GM21528 (cell line): ENCODE measurements around the gene PILRA.
"Not testable (repeated sequence)": the region's sequence is repeated elsewhere in the genome, so short reads cannot be mapped to it uniquely, and the experiment has no call there.

Experiments
- ATAC-seq: cut with Tn5 transposase; IDR thresholded peaks from one replicate; pipeline ENCODE4 v1.9.1; 2021; ENCODE audit warnings: mild to moderate bottlenecking, moderate library complexity; ENCODE audit not compliant: unreplicated experiment, low FRiP score

Gene PILRA

DNA sequence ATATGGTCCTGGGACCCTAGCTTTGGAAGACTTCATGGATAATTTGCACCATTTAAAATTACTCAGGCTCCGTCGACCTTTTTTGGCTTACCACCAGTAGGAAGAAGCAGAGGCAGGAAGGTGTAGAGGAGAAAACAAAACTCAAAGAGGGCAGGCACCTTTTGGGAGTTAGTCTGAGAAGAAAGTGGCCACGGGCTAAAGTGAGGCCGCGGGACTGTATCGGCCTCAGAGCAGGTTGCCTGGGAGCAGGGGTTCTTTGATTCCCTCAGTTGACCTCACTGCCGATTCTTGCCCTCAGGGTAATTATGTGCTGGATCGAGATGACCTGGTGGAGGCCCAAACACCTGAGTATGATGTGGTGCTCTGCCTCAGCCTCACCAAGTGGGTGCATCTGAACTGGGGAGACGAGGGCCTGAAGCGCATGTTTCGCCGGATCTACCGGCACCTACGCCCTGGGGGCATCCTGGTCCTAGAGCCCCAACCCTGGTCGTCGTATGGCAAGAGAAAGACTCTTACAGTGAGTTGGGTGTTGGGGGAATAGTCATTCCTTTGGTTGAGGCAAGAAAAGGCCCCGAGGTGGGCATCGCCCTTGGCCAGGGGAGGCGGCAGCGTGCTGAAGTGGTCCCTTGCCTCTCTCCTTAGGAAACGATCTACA, 59.5 kb downstream of the PILRA start:
- ATAC-seq, result no peak

DNA sequence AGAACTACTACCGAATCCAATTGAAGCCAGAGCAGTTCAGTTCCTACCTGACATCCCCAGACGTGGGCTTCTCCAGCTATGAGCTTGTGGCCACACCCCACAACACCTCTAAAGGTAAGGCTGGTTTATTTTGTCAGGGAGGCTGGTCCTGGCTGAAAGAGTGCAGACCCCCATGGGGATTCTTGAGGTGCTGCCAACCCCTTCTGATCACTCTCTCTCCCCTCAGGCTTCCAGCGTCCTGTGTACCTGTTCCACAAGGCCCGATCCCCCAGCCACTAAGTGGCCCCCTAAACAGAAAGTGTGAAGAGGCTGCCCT, 59.9 kb downstream of the PILRA start:
- no peak for ATAC-seq

DNA sequence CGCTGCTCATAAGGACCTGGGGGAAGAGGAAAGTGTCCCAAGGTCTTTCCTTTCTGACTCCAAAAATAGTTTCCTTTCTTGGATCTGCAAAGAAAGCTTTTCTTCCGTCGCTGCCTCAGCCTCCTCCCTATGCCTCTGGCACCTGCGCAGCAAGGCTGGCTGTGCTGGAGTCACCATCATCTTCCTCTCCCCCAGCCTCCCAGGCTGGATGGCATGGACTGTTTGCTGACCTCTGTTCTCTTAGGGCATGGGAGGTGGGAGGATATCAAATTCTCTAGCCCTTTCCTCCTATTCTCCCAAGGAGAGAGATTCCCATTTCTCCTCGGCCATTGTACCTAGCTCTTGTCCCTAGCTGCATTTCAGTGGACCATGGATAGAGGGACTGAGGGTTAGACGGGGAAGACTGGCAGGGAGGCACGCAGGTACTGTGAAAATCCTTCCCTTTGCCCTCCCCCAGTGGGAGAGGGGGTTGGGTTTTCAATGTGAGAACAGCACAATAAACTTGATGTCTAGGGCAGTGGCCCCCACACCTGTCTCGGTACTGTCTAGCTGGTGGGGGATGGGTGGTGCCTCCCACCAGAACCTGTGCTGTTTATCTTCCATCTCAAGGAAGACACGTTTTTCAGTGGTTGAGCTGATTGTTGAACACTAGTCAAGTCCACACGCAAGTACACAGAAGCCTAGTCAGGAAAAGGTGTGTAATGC, 60.5 kb downstream of the PILRA start:
- ATAC-seq, result no peak

DNA sequence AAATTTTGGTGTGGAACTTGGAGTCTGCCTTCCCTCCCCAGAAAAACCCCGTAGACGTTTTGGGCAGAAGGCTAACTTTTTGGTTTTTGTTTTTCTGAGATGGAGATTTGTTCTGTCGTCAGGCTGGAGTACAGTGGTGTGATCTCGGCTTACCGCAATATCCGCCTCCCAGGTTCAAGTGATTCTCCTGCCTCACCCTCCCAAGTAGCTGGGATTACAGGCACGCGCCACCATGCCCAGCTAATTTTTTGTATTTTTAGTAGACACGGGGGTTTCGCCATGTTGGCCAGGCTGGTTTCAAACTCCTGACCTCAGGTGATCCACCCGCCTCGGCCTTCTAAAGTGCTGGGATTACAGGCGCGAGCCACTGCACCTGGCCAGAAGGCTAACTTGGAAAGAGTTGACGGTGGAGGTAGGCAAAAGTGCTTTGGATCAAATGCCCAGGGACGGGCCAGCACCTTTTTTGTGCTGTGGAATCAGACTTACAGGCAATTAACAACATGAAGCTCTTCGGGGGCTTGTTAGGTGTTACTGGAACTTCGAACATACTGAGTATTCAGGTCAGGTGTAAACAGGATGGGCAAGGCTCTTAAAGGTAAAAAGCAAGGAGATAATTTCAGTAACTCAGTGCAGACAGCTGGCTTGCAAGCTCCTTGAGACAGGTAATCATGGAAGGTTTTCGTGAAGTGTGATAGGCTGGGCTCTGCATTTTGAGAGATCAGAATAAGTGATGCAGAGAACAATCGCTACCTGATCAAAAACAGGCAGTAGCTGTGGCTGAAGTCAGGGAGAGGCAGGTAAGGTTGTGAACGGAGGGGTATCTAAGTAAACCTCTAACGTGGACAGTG, 61.2 kb downstream of the PILRA start:
- no peak for ATAC-seq

DNA sequence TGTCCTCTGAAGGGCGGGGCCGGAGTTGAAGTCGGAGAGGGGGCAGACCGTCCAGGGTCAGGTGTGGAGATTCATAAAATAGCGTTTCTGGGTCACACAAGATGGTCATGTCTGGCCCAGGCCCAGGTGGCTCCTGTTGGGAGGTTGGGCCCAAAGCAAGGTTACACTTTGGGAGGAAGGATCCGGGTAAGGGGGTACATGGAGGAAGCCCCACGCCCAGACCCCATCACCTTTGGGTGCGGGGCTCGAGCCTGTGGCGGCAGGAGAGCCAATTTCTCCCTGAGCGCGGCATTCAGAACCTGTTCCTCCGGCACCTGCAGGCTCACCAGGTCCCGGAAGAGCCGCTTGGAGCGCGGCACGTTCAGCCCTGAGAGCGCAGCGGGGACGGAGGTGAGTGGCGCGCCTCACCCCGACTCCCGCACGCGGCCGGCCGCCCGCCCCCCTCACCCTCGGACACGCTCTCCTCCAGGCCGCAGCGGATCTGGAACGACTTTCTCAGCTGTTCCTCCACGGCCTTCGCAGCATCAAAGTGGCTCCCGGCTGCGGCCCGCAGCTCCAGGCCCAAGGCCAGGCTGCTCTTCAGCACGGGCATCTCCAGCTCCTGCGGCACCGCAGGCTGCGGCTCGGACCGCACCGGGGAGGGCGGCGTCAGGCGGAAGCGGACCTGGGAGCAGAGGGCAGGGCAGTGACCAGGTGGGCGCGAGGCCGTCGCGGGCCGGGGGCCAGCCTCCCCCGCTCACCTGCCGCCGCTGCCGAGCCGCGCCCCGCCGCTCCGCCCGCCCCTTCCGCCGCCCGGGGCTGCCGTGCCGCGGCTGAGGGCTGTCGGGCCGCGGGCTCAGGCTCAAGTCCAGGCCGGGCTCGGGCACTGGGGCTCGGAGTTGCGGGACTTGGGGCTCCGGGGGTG, 62.4 kb downstream of the PILRA start:
- peak; percentile 24 for ATAC-seq

DNA sequence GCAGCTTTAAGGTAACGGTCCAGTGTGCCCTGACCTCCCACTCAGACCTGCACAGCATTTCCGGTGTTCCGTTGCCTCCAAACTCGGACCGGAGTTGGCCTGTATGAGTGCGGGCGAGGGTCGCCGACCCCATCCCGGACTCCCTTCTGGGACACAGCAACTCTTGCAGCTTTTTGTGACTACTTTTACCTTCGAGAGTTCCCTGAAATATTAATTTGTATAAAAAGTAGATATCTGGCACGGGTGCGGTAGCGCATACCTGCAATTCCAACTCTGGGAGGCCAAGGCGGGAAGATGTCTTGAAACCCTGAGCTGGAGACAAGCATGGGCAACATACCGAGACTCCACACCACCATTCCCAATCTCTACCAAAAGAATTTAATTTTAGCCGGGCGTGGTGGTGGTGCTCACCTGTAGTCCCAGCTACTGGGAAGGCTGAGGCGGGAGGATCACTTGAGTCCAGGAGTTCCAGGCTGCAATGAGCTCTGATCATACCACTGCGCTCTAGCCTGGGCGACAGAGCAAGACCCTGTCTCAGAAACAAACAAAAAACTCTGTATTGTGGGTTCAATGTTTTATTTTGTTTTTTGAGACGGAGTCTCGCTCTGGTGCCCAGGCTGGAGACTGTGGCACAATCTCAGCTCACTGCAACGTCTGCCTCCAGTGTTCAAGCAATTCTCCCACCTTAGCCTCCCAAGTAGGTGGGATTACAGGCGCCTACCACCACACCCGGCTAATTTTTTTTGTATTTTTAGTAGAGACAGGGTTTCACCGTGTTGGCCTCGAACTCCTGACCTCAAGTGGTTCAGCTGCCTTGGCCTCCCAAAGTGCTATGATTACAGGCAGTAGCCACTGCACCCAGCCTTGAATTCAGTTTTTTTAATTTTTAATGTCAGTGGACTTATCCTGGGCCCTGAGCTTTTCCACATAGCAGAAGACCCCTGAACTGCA, 64.1 kb downstream of the PILRA start:
- no peak for ATAC-seq

DNA sequence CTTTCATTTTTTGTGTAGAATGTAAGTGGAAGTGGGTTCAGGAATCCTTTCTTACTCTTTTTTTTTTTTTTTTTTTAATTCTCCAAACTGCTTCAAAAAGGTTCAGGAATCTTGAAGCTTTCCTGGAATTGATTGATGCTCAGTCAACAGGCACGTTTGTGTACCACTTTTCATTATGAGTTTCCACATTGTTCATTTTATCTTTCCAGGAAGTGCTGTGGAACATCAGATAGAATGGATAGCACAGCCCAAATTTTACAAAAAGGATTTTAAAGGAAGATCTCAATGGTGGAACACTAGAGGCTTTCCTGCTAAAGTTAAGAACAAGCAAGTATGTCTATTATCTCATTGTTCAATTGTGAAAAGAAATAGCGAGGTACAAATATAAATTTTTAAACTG, 64.9 kb downstream of the PILRA start:
- no peak for ATAC-seq

DNA sequence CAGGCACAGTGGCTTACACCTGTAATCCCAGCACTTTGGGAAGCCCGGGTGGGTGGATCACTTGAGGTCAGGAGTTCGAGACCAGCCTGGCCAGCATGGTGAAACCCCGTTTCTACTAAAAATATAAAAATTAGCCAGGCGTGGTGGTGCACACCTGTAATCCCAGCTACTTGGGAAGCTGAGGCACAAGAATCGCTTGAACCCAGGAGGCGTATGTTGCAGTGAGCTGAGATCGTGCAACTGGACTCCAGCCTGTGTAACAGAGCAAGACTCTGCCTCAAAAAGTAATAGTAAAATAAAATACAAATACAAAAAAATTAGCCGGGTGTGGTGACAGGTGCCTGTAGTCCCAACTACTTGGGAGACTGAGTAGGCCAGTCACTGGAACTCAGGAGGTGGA, 65.4 kb downstream of the PILRA start:
- not testable (repeated sequence) for ATAC-seq

DNA sequence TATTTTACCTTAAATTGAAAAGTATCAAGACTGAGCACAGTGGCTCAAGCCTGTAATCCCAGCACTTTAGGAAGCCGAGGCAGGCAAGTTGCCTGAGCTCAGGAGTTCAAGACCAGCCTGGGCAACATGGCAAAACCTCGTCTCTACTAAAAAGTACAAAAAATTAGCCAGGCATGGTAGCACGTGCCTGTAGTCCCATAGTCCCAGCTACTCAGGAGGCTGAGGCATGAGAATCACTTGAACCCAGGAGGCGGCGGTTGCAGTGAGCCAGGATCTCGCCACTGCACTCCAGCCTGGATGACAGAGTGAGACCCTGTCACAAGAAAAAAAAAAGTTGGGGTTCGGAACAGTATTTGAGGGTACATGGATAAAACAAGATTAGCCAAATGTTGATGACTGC, 66.0 kb downstream of the PILRA start:
- not testable (repeated sequence) for ATAC-seq

DNA sequence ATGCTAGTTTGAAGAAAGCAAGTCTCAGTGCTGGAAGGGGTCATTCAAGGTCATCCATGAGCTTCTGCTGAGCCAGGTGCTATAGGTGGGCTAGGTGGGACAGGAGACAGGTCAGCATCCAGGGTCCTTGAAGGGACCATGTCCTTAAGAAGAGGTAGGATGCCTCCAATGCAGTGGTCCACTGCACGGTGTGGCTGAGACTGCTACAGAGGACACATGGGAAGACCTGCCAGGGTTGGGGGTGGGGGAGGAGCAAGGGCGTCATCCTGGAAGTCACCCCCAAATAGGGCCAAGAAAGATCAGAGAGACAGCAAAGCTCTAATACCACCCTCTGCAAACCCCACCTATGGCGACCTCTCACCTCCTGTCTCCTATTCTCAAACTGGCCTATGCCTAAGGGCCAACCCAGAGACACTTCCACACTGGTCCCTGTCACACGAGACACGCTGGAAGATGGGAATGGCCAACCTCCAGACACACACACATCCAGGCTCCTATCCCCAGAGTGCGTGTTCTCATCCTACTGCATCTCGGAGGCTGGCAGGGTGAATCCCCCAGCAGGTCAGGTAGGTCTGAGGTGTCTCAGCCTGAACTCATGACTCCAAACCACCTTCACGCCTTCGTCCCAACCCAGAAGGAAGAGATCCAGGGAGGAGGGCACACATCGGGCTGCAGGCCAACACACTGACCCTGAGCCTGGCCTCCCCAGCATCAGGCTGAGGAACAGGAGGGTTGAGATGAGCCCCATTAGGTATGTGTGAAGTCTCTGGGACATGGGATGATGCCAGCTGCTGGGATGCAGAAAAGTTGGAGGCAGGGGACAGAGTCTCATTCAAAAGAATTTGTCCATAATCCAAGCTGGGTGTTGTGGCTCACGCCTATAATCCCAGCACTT, 68.6 kb downstream of the PILRA start:
- no peak for ATAC-seq

DNA sequence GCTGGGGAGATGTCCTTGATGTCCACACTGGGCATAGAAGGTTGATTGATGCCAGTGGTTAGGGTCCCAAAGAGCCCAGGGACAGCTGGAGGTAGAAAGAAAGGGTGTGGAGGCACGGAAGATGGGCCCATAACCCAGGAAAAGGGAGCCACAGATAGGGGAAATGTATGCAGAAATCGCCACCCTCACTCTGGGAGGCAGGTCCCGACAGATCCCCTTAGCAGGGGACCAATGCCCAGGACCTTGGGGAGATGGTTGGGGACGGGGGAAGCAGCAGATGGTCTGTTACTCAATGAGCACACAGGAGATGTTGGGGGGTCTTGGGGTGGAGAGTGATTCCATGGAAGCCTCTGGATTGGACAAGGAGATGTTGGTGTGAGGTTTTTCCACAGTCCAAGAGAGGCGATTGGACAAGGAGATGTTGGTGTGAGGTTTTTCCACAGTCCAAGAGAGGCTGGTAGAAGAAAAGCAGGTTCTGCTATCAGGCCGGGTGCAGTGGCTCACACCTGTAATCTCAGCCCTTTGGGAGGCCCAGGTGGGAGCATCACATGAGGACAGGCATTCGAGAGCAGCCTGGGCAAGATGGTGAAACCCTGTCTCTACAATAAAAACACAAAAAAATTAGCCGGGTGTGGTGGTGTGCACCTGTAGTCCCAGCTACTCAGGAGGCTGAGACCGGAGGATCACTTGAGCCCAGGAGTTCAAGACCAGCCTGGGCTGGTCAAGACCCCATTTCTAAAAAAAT, 70.0 kb downstream of the PILRA start:
- ATAC-seq, result no peak

DNA sequence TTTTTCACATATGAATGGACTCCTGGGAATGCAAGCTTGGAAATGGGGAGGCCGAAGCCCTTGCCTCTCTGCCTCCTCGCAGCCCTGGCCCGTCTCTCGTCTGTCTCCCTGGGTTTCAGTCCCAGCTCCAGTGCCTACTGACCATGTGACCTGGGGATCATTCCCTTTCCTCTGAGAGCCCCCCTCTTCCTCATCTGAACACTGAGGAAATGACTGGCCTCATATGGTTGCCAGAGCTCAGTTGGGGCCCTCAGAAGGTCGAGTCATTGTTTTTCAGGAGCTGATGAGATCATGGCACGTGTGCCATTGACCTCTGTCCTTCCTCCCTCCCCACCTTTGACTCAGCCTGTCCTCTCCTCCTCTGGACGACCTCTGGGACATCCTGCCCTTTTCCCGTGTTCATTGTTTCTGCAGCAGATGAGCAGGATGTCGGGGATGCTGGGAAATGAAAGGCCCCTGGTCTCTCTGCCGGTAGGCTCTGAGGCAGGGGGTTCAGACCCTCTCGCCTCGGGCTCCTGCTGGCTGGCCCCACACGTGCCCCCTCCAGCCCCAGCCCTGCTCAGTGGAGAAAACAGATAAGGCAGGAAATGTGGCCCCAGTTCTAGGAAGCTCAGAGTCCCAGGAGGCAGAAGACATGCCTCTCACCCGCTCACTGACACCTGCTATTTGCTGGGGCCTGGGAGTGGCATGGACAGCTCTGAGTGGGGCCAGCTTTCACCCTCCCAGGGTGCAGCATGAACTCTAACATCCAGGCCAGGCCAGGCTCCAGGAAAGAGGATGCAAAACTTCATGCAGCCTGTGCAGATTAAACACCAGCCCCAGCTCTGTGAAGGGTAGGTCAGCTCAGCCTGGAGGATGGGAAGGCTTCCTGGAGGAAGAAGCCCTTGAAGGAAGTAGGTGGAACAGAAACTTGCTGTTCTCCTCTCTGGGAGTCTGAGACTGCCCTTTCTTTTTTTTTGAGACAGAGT, 71.3 kb downstream of the PILRA start:
- ATAC-seq, result no peak

DNA sequence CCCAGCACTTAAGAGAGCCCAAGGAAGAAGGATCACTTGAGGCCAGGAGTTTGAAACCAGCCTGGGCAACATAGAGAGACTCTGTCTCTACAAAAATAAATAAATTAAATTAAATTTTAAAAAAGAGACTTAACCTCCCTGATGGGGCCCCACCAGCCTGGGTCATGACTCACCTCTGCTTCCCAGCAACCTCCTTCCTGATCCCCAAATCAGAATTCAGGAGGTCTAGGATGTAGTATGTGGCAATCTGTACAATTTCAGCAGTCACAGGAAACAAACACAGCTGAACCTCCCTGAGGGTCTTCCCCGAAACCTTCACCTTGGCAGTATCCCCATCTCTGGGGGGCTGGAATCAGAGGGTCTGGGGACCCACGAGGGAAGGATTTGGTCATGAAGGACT, 72.8 kb downstream of the PILRA start:
- ATAC-seq, result no peak

DNA sequence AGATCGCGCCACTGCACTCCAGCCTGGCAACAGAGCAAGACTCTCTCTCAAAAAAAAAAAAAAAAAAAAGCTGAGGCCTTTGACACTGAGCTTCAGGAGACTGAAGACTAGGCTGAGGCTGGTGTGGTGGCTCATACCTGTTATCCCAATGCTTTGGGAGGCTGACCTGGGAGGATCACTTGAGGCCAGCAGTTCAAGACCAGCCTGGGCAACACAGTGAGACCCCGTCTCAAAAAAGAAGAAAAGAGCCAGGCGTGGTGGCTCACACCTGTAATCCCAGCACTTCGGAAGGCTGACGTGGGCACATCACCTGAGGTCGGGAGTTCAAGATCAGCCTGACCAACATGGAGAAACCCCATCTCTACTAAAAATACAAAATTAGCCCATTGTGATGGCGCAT, 74.1 kb downstream of the PILRA start:
- not testable (repeated sequence) for ATAC-seq

DNA sequence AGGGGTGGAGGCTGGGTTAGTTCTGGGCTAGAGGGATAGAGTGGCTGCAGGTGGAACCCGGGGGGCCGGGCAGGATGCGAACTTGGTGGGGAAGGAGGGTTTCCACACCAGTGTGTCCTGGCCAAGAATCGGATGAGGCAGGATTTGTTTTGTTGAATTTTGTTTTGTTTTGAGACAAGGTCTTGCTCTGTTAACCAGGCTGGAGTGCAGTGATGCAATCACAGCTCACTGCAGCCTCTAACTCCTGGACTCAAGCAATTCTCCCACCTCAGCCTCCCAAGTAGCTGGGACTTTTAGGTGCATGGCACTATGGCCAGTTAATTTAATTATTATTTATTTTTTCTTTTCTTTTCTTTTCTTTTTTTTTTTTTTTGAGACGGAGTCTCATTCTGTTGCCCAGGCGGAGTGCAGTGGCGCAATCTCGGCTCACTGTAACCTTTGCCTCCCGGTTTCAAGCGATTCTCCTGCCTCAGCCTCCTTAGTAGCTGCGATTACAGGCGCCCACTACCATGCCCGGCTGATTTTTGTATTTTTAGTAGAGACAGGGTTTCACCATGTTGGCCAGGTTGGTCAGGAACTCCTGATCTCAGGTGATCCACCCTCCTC, 76.0 kb downstream of the PILRA start:
- no peak for ATAC-seq
